ENCODE results near the gene SALL1.

- no peak for TF ChIP-seq CTCF (conservative IDR thresholded peaks at IDR 0.05; ENCODE audit: low read depth, low read length)
- TF ChIP-seq EZH2phosphoT487 (IDR thresholded peaks at IDR 0.05; ENCODE audit: borderline replicate concordance, low read length): no peak
Observed at GRCh38 chr16:51167170-51167895, 16.3 kb upstream of the SALL1 start.

All from PC-3 (cell line).